Uterus (tissue), 4 donors: ENCODE results near the gene PLRG1. TPM values are rescaled to one million over a fixed set of nuclear protein-coding genes. Genes with fewer than 3 reads are reported as not detected.
A peak's percentile ranks its signal among the peaks of the same experiment; 100 is the strongest.

ENCODE experiments used
- DNase-seq, 2 donors: peaks; one replicate each; pipeline ENCODE4 v3.0.0-alpha.2; 2019 to 2020
- H3K27ac ChIP-seq, 2 donors: fragments of 200-600 bp; sonication (generic); 1 replicate in 1 of 2; 2 replicates in 1 of 2; pipeline ENCODE4 v1.5.1; 2016 to 2018
- H3K27me3 ChIP-seq, 2 donors: fragments of 200-600 bp; sonication (generic); one replicate each; pipeline ENCODE4 v1.5.1; 2018 to 2019; ENCODE audit warnings: control low read depth in 1 of 2
- H3K36me3 ChIP-seq, 2 donors: fragments of 200-600 bp; sonication (generic); one replicate each; pipeline ENCODE4 v1.5.1; 2019; ENCODE audit warnings: control low read depth in 1 of 2
- H3K4me1 ChIP-seq, 2 donors: fragments of 200-600 bp; sonication (generic); one replicate each; pipeline ENCODE4 v1.5.1; 2018 to 2019; ENCODE audit warnings: control low read depth in 1 of 2
- H3K4me3 ChIP-seq, 2 donors: fragments of 200-600 bp; sonication (generic); 1 replicate in 1 of 2; 2 replicates in 1 of 2; pipeline ENCODE4 v1.5.1; 2018 to 2019; ENCODE audit warnings: mild to moderate bottlenecking in 1 of 2
- H3K9me3 ChIP-seq, 2 donors: fragments of 200-600 bp; sonication (generic); one replicate each; pipeline ENCODE4 v1.5.1; 2019; ENCODE audit warnings: control low read depth in 1 of 2
- POLR2A ChIP-seq, 2 donors: fragments of 450-650 bp; IDR thresholded peaks; one replicate each; pipeline ENCODE4 v1.6.1; 2016; ENCODE audit warnings: antibody characterized with exemption in 2 of 2, mild to moderate bottlenecking in 1 of 2, moderate library complexity in 1 of 2
- intact Hi-C: fragments of 100-400 bp; cut with DNase I; formaldehyde crosslinking; loops from one replicate; pipeline ENCODE4 v1.15.1; 2023; ENCODE audit warnings: low total_unique reads
- total RNA-seq, 4 donors: library from RNA; depleted of rRNA in 3 of 4; stranded (reverse); fragments of >200 nt in 3 of 4; gene quantifications; one replicate each; pipeline versions ENCODE4 v1.1.0 to v1.2.4, GENCODE V29; 2014 to 2023
- TF ChIP-seq, protein P1 (sequence below), 4 experiments: fragments of 200-600 bp in 2 of 4; fragments of 450-650 bp in 2 of 4; sonication (generic) in 2 of 4; IDR thresholded peaks; one replicate each; pipeline ENCODE4 v1.5.1; 2016 to 2019; ENCODE audit warnings: antibody characterized with exemption in 4 of 4, mild to moderate bottlenecking in 2 of 4, moderate library complexity in 1 of 4
- donor health status: DM: yes; HTN: yes; CAD: no.

The PLRG1 gene
- total RNA-seq, 4 donors from 2014 or later = 24.1 to 99.1 (median 85.2) TPM

DNA sequence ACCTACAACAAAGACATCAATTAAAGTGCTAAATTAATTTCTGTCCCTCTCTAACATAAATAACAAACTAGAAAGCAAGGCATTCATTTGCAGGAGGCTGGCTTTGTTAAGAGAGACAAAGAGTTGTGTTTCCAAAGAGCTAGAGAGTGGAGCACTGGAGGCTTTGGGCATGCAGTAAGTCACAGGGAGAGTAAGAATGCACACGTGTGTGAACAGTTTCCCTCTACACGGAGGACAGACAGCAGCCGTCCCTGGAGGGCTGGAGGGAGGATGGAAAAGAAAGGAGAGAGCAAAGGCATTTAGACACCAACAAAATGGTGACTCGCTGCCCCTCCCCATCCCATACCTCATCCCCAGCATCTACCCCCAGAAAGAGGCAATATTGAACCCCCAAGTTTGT lies 38.2 kb downstream of the PLRG1 start:
- TF ChIP-seq, protein P1, sequence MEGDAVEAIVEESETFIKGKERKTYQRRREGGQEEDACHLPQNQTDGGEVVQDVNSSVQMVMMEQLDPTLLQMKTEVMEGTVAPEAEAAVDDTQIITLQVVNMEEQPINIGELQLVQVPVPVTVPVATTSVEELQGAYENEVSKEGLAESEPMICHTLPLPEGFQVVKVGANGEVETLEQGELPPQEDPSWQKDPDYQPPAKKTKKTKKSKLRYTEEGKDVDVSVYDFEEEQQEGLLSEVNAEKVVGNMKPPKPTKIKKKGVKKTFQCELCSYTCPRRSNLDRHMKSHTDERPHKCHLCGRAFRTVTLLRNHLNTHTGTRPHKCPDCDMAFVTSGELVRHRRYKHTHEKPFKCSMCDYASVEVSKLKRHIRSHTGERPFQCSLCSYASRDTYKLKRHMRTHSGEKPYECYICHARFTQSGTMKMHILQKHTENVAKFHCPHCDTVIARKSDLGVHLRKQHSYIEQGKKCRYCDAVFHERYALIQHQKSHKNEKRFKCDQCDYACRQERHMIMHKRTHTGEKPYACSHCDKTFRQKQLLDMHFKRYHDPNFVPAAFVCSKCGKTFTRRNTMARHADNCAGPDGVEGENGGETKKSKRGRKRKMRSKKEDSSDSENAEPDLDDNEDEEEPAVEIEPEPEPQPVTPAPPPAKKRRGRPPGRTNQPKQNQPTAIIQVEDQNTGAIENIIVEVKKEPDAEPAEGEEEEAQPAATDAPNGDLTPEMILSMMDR (IDR thresholded peaks at IDR 0.05) = no peak
- TF ChIP-seq POLR2A (IDR thresholded peaks at IDR 0.05) = no peak

DNA sequence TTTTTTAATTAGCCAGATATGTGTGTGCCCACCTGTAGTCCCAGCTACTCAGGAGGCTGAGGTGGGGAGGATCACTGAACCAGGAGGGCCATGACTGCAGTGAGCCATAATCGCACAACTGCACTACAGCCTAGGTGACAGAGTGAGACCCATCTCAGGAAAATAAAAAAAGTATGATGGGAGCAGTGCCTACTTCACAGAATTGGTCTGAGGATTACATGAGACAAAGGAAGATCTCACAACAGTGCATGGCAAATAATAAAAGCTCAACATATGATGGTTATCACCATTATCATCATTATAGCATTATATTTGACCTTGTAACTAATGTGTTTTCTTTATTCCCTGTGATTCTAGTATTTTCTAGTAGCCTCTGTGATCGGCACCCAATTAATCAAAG lies 38.7 kb downstream of the PLRG1 start:
- Histone ChIP-seq H3K4me3 (no peak overlapping the region), H3K27me3 (no peaks in the 10 kb centered on the region), H3K9me3 (no peaks in the 10 kb centered on the region), H3K36me3 (no peaks in the 10 kb centered on the region), H3K4me1 (no peaks in the 10 kb centered on the region), H3K27ac (no peak overlapping the region)
- intact Hi-C loops = no loop called here
- DNase-seq = no peak
- no peak for TF ChIP-seq POLR2A (IDR thresholded peaks at IDR 0.05)
- TF ChIP-seq, protein P1 (IDR thresholded peaks at IDR 0.05) = no peak

More for the DNA sequence above, 38.2 kb downstream of the PLRG1 start:
- H3K27me3 ChIP-seq = no peaks in the 10 kb centered on the region
- no peaks in the 10 kb centered on the region for H3K36me3 ChIP-seq
- no peak for DNase-seq
- H3K4me1 ChIP-seq = no peaks in the 10 kb centered on the region
- no peak overlapping the region for H3K4me3 ChIP-seq
- no peaks in the 10 kb centered on the region for H3K9me3 ChIP-seq
- no peak overlapping the region for H3K27ac ChIP-seq
- intact Hi-C loops = no loop called here

DNA sequence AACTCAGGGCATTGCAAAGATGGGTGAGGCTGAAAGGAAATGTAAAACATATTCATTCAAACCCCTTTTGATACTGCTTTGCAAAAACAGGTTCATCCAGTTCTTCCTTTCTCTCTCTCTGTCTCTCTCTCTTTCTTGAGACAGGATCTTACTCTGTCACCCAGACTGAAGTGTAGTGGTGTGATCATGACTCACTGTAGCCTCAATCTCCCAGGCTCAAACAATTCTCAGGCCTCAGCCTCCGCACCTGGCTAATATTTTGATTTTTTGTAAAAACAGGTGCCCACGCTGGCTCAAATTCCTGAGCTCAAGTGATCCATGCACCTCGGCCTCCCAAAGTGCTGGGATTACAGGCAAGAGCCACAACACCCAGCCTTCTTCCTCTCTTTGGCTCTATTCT lies 43.0 kb downstream of the PLRG1 start:
- Histone ChIP-seq H3K27me3 (no peaks in the 10 kb centered on the region), H3K4me3 (no peak overlapping the region), H3K9me3 (no peaks in the 10 kb centered on the region), H3K36me3 (no peaks in the 10 kb centered on the region), H3K27ac (no peak overlapping the region), H3K4me1 (no peaks in the 10 kb centered on the region)
- DNase-seq = no peak
- intact Hi-C loops = no loop called here
- no peak for TF ChIP-seq POLR2A (IDR thresholded peaks at IDR 0.05)
- TF ChIP-seq, protein P1 (IDR thresholded peaks at IDR 0.05) = no peak

DNA sequence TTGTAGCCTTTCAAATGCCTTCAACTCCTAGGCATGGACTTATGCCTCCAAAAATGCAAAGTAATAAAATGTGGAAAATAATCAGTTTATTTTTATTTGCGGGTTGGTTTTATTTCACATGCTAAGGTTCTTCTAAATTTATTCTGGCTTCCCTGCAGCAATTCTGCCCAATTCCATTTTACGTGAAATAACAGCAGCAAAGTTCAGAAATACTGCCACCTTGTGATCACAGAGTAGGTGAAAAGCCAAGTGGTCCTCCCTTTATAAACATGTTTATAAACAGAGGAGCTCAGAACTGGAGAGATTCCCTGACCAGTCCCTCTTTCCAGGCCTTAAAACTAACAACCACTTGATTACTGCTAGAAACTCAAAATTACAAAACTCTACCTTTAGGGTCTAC lies 43.9 kb downstream of the PLRG1 start:
- no peaks in the 10 kb centered on the region for H3K4me1 ChIP-seq
- H3K9me3 ChIP-seq = no peaks in the 10 kb centered on the region
- TF ChIP-seq, protein P1 (IDR thresholded peaks at IDR 0.05) = peak; percentile 57 to 81 (median 66)
- TF ChIP-seq POLR2A (IDR thresholded peaks at IDR 0.05) = no peak
- peak in 1 of 2 donors; percentile 51 for DNase-seq
- H3K4me3 ChIP-seq = no peak overlapping the region
- intact Hi-C loops = no loop called here
- H3K36me3 ChIP-seq = no peaks in the 10 kb centered on the region
- no peak overlapping the region for H3K27ac ChIP-seq
- no peaks in the 10 kb centered on the region for H3K27me3 ChIP-seq

DNA sequence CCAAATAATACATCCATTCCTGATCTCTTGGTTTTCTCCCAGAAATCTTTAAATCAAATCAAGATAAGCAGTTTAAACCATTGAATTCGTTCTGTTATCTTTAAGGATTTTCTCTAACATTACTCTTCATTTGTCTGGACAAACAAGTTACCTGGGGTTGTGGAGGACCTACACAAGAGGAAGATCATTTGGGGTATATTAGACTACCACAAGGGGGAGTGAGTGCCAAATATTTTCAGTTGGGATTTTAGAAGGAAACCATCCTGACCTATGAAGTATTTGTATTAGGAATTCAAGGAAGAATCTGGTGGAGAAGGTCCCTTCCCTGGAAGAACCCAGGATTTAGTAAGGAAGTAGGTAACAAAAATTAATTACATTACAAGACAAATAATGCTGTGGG lies 46.6 kb downstream of the PLRG1 start:
- no peaks in the 10 kb centered on the region for H3K9me3 ChIP-seq
- no peak overlapping the region for H3K4me3 ChIP-seq
- H3K36me3 ChIP-seq = no peaks in the 10 kb centered on the region
- no peak for DNase-seq
- TF ChIP-seq, protein P1 (IDR thresholded peaks at IDR 0.05) = peak in 2 of 4 experiments; percentile 22 to 36
- TF ChIP-seq POLR2A (IDR thresholded peaks at IDR 0.05) = no peak
- no peaks in the 10 kb centered on the region for H3K4me1 ChIP-seq
- H3K27ac ChIP-seq = no peak overlapping the region
- no peaks in the 10 kb centered on the region for H3K27me3 ChIP-seq
- intact Hi-C loops = no loop called here
